Small intestine (tissue), 7 donors: ENCODE results near the gene OSBPL3. TPM values are rescaled to one million over a fixed set of nuclear protein-coding genes. Genes with fewer than 3 reads are reported as not detected.
A peak's percentile ranks its signal among the peaks of the same experiment; 100 is the strongest.

Experiments used
- DNase-seq, 2 donors: peaks; one replicate each; pipeline versions ENCODE4 v3.0.0 to v3.0.0-alpha.2; 2013
- FAIRE-seq: peaks from 2 replicates; lab custom pipeline; 2012; peaks lifted over from hg19 to GRCh38; lab: Jason Lieb, UNC
- H3K27ac ChIP-seq, 3 donors: one replicate each; pipeline ENCODE4 v1.5.1; 2013; ENCODE audit warnings: low read length in 2 of 3, mild to moderate bottlenecking in 2 of 3, control low read depth in 1 of 3, inconsistent platforms in 1 of 3, low read depth in 1 of 3, moderate library complexity in 1 of 3
- H3K27me3 ChIP-seq, 3 donors: one replicate each; pipeline ENCODE4 v1.6.1; 2013; ENCODE audit warnings: low read length in 3 of 3, inconsistent platforms in 1 of 3; ENCODE audit not compliant: control insufficient read depth in 3 of 3, insufficient read depth in 3 of 3
- H3K36me3 ChIP-seq, 3 donors: one replicate each; pipeline ENCODE4 v1.6.1; 2013; ENCODE audit warnings: low read length in 3 of 3, inconsistent platforms in 1 of 3, low read depth in 1 of 3, mild to moderate bottlenecking in 1 of 3, moderate library complexity in 1 of 3; ENCODE audit not compliant: control insufficient read depth in 3 of 3, insufficient read depth in 2 of 3
- H3K4me1 ChIP-seq, 3 donors: one replicate each; pipeline ENCODE4 v1.6.1; 2013; ENCODE audit warnings: low read length in 2 of 3, inconsistent platforms in 1 of 3, low read depth in 1 of 3, mild to moderate bottlenecking in 1 of 3, moderate library complexity in 1 of 3; ENCODE audit not compliant: control insufficient read depth in 3 of 3, insufficient read depth in 2 of 3
- H3K4me3 ChIP-seq, 3 donors: one replicate each; pipeline ENCODE4 v1.5.1; 2013; ENCODE audit warnings: low read length in 3 of 3, control low read depth in 1 of 3, inconsistent platforms in 1 of 3, low read depth in 1 of 3, mild to moderate bottlenecking in 1 of 3, moderate library complexity in 1 of 3
- H3K9me3 ChIP-seq, 2 donors: one replicate each; pipeline ENCODE4 v1.6.1; 2013; ENCODE audit warnings: low read depth in 1 of 2, low read length in 1 of 2; ENCODE audit not compliant: control insufficient read depth in 2 of 2, insufficient read depth in 1 of 2
- whole genome bisulfite sequencing, 3 donors: extraction: QIAGEN DNeasy Blood & Tissue Kit; methylation state at CpG; one replicate each; pipeline ENCODE4 v1.1.7; 2013; 5-methylcytosine and 5-hydroxymethylcytosine counted together
- polyA plus RNA-seq, 4 donors: library from polyadenylated mRNA; stranded (reverse) in 3 of 4; unstranded in 1 of 4; fragments of 200-250 nt in 3 of 4; fragments of 120-200 nt in 1 of 4; gene quantifications; one replicate each; pipeline versions ENCODE4 v1.2.1 to v1.2.3, GENCODE V29; 2013
- donor health status: healthy with polysubstance abuse.
- donor health status: control.
- donor health status: control.
- donor health status: Bipolar disorder and iron deficiency.
- donor health status: healthy.

The OSBPL3 gene
- polyA plus RNA-seq, 4 donors: 5.0 to 25.3 (median 14.7) TPM

DNA sequence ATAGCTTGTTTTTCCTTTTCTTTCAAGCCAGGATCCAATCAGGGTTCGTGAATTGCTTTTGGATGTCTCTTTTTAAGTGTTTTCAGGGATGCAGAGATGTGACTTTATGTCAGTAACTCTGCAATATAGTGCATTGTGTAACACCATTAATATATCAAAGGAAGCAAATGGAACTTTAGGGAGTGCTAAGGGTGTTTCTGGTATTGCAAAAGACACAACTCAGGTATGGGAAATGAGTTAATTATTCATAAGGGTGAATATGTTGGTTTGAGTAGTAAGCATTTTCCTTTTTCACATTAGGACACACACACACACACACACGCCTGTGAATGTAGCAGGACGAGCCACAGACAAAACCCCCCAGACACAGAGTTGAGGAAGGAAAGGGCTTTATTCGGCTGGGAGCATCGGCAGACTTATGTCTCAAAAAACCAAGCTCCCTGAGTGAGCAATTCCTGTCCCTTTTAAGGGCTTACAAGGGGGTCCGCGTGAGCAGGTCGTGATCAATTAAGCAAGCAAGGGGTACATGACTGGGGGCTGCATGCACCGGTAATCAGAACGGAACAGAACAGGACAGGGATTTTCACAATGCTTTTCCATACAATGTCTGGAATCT lies 190.9 kb downstream of the OSBPL3 start:
- peaks cover 0 to 15% (median 0%) of the 10 kb centered on the region in 3 donors for H3K4me1 ChIP-seq

GRCh38 chr7:24788075-24788474 lies 191.9 kb downstream of the OSBPL3 start:
- Histone ChIP-seq H3K36me3 (peaks cover 0 to 3% (median 0%) of the 10 kb centered on the region in 3 donors), H3K27ac (peak overlapping the region in 1 of 3 donors; percentile 48), H3K27me3 (no peaks in the 10 kb centered on the region), H3K9me3 (peaks cover 0 to 12% of the 10 kb centered on the region in 2 donors), H3K4me1 (peaks cover 0 to 20% (median 0%) of the 10 kb centered on the region in 3 donors), H3K4me3 (no peak overlapping the region)
- DNase-seq (no peak), FAIRE-seq (no peak)
- WGBS, 3 donors: 91 to 98% (median 95%) methylated on average over 9 of the region's 9 CpGs

More for the DNA sequence above, 190.9 kb downstream of the OSBPL3 start:
- FAIRE-seq (no peak), DNase-seq (peak in 1 of 2 donors; percentile 53)
- no peaks in the 10 kb centered on the region for H3K27me3 ChIP-seq
- peaks cover 0 to 6% of the 10 kb centered on the region in 2 donors for H3K9me3 ChIP-seq
- H3K27ac ChIP-seq: peak overlapping the region in 1 of 3 donors; percentile 61
- peaks cover 0 to 3% (median 0%) of the 10 kb centered on the region in 3 donors for H3K36me3 ChIP-seq
- WGBS, 3 donors: 88 to 97% (median 94%) methylated on average over 10 of the region's 10 CpGs
- no peak overlapping the region for H3K4me3 ChIP-seq

- peaks cover 0 to 12% of the 10 kb centered on the region in 2 donors for H3K9me3 ChIP-seq
- DNase-seq (no peak), FAIRE-seq (no peak)
- no peaks in the 10 kb centered on the region for H3K27me3 ChIP-seq
- peaks cover 0 to 3% (median 0%) of the 10 kb centered on the region in 3 donors for H3K36me3 ChIP-seq
- H3K27ac ChIP-seq: no peak overlapping the region
- H3K4me1 ChIP-seq: peaks cover 0 to 17% (median 0%) of the 10 kb centered on the region in 3 donors
- H3K4me3 ChIP-seq: no peak overlapping the region
- WGBS, 3 donors: 64 to 82% (median 77%) methylated on average over 5 of the region's 5 CpGs
Observed at GRCh38 chr7:24786941-24787340, 193.0 kb downstream of the OSBPL3 start.

GRCh38 chr7:24786306-24786705 lies 193.7 kb downstream of the OSBPL3 start:
- H3K4me3 ChIP-seq: no peak overlapping the region
- DNase-seq: no peak
- FAIRE-seq: no peak
- peaks cover 0 to 17% (median 0%) of the 10 kb centered on the region in 3 donors for H3K4me1 ChIP-seq
- peaks cover 0 to 3% (median 0%) of the 10 kb centered on the region in 3 donors for H3K36me3 ChIP-seq
- H3K9me3 ChIP-seq: peaks cover 0 to 12% of the 10 kb centered on the region in 2 donors
- WGBS, 3 donors: 91 to 95% (median 92%) methylated on average over 4 of the region's 4 CpGs
- no peaks in the 10 kb centered on the region for H3K27me3 ChIP-seq
- no peak overlapping the region for H3K27ac ChIP-seq

GRCh38 chr7:24784277-24784676 lies 195.7 kb downstream of the OSBPL3 start:
- Histone ChIP-seq H3K27me3 (no peaks in the 10 kb centered on the region), H3K9me3 (peaks cover 0 to 9% of the 10 kb centered on the region in 2 donors), H3K36me3 (no peaks in the 10 kb centered on the region), H3K27ac (peak overlapping the region in 1 of 3 donors; percentile 56), H3K4me3 (no peak overlapping the region), H3K4me1 (peaks cover 0 to 17% (median 0%) of the 10 kb centered on the region in 3 donors)
- DNase-seq (peak; percentile 51 to 60), FAIRE-seq (no peak)
- WGBS, 3 donors: 67 to 83% (median 73%) methylated on average over 5 of the region's 5 CpGs

DNA sequence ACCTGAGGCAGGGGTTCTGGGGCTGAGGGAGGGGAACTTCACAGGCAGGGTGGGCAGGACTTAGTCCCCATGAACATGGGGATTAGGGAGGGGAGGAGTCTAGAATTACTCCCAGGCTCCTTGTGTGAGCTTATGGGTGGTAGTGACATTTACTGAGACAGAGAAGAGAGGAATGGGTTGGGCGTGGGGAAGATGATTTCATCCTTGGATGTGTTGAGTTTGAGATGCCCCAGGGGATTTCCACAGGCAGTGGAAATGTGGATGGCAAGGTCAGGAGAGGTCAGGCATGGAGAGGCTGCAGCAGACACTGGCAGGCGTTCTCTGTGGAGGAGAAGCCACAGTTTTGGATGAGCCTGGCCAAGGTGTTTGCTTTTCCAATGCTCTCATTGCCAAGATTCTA lies 196.3 kb downstream of the OSBPL3 start:
- no peaks in the 10 kb centered on the region for H3K27me3 ChIP-seq
- H3K27ac ChIP-seq: peak overlapping the region in 1 of 3 donors; percentile 56
- H3K4me1 ChIP-seq: peaks cover 0 to 16% (median 0%) of the 10 kb centered on the region in 3 donors
- no peak for DNase-seq
- no peak overlapping the region for H3K4me3 ChIP-seq
- H3K9me3 ChIP-seq: peaks cover 0 to 6% of the 10 kb centered on the region in 2 donors
- WGBS, 3 donors: 92 to 94% (median 94%) methylated on average over 2 of the region's 2 CpGs
- FAIRE-seq: no peak
- H3K36me3 ChIP-seq: no peaks in the 10 kb centered on the region

GRCh38 chr7:24781106-24781505 lies 198.9 kb downstream of the OSBPL3 start:
- H3K9me3 ChIP-seq: peaks cover 0 to 6% of the 10 kb centered on the region in 2 donors
- FAIRE-seq (no peak), DNase-seq (no peak)
- no peaks in the 10 kb centered on the region for H3K36me3 ChIP-seq
- no peak overlapping the region for H3K4me3 ChIP-seq
- H3K4me1 ChIP-seq: peaks cover 0 to 6% (median 0%) of the 10 kb centered on the region in 3 donors
- H3K27me3 ChIP-seq: no peaks in the 10 kb centered on the region
- H3K27ac ChIP-seq: no peak overlapping the region
- 86 to 96% (median 88%) methylated on average over 4 of the region's 4 CpGs for WGBS, 3 donors

GRCh38 chr7:24779283-24779655 lies 200.7 kb downstream of the OSBPL3 start:
- Histone ChIP-seq H3K27me3 (no peaks in the 10 kb centered on the region), H3K36me3 (no peaks in the 10 kb centered on the region), H3K9me3 (peaks cover 0 to 6% of the 10 kb centered on the region in 2 donors), H3K4me1 (peaks cover 0 to 6% (median 0%) of the 10 kb centered on the region in 3 donors), H3K27ac (no peak overlapping the region), H3K4me3 (no peak overlapping the region)
- no peak for DNase-seq
- WGBS, 3 donors: 84 to 96% (median 85%) methylated on average over 2 of the region's 2 CpGs
- FAIRE-seq: no peak
